Pancreas (tissue), 10 donors: ENCODE measurements around the gene ALKBH2. TPM values are rescaled to one million over a fixed set of nuclear protein-coding genes. Genes with fewer than 3 reads are reported as not detected.
A peak's percentile ranks its signal among the peaks of the same experiment; 100 is the strongest.

Experiments used
- ATAC-seq, 4 donors: fragments of 200-7000 bp; cut with Tn5 transposase; one replicate each; pipeline versions ENCODE4 v1.8.0 to v1.9.1; 2020; ENCODE audit warnings: mild to moderate bottlenecking in 4 of 4, moderate library complexity in 4 of 4
- DNase-seq, 6 donors: peaks; one replicate each; pipeline ENCODE4 v3.0.0-alpha.2; 2020
- FAIRE-seq: peaks from 2 replicates; lab custom pipeline; 2012; peaks lifted over from hg19 to GRCh38; lab: Jason Lieb, UNC
- H3K27ac ChIP-seq, 4 donors: fragments of 200-600 bp; sonication (generic); 1 replicate in 3 of 4; 2 replicates in 1 of 4; pipeline versions ENCODE4 v1.5.0 to v1.8.0; 2020
- H3K27me3 ChIP-seq, 4 donors: fragments of 200-600 bp; one replicate each; pipeline ENCODE4 v1.8.0; 2021
- H3K36me3 ChIP-seq, 3 donors: fragments of 200-600 bp; sonication (generic) in 1 of 3; one replicate each; pipeline versions ENCODE4 v1.5.0 to v1.8.0; 2020 to 2021
- H3K4me1 ChIP-seq, 3 donors: fragments of 200-600 bp; one replicate each; pipeline ENCODE4 v1.8.0; 2021
- H3K4me3 ChIP-seq, 4 donors: fragments of 200-600 bp; sonication (generic) in 2 of 4; one replicate each; pipeline versions ENCODE4 v1.5.0 to v1.8.0; 2020 to 2021
- H3K9me3 ChIP-seq, 4 donors: fragments of 200-600 bp; one replicate each; pipeline ENCODE4 v1.8.0; 2021
- WGBS, 2 donors: extraction: QIAGEN DNeasy Blood & Tissue Kit; methylation state at CpG; one replicate each; pipeline ENCODE4 v1.1.7; 2013; 5-methylcytosine and 5-hydroxymethylcytosine counted together
- intact Hi-C, 3 donors: fragments of 100-400 bp; cut with DNase I; formaldehyde crosslinking; loops; one replicate each; pipeline versions ENCODE4 v1.11.1 to v1.14.2; 2022
- polyA plus RNA-seq, 2 donors: library from polyadenylated mRNA; stranded (reverse); fragments of 200-250 nt; gene quantifications; one replicate each; pipeline ENCODE4 v1.2.3, GENCODE V29; 2013
- total RNA-seq, 6 donors: library from RNA; stranded (reverse); fragmentation: NEBNext Ultra II Directional in 4 of 6; extraction: Animal tissue kit (Norgen Biotek cat#: 25700) in 4 of 6; gene quantifications; one replicate each; pipeline versions ENCODE4 v1.2.1 to v1.2.4, GENCODE V29; 2021 to 2023
- TF ChIP-seq, protein P1 (sequence below), 4 donors: fragments of 200-600 bp; sonication (generic) in 3 of 4; IDR thresholded peaks; one replicate each; pipeline versions ENCODE4 v1.5.0 to v1.8.0; 2021; ENCODE audit warnings: antibody characterized with exemption in 4 of 4
- donor health status: healthy with polysubstance abuse.
- donor health status: DM: no; HTN: no; CAD: no; lungs with moderate emphysema.
- donor health status: DM: no; HTN: no; CAD: no.
- donor health status: control.
- donor health status: control.
- donor health status: Bipolar disorder and iron deficiency.
- donor health status: DM: yes; HTN: yes; CAD: no.
- donor health status: DM: no; HTN: no; CAD: no.
- donor health status: DM: no; HTN: no; CAD: no.
- donor health status: DM: yes; HTN: yes; CAD: no.

ALKBH2 gene
- total and polyA plus RNA-seq, 8 donors: 4.3 to 22.9 (median 8.4) TPM

DNA sequence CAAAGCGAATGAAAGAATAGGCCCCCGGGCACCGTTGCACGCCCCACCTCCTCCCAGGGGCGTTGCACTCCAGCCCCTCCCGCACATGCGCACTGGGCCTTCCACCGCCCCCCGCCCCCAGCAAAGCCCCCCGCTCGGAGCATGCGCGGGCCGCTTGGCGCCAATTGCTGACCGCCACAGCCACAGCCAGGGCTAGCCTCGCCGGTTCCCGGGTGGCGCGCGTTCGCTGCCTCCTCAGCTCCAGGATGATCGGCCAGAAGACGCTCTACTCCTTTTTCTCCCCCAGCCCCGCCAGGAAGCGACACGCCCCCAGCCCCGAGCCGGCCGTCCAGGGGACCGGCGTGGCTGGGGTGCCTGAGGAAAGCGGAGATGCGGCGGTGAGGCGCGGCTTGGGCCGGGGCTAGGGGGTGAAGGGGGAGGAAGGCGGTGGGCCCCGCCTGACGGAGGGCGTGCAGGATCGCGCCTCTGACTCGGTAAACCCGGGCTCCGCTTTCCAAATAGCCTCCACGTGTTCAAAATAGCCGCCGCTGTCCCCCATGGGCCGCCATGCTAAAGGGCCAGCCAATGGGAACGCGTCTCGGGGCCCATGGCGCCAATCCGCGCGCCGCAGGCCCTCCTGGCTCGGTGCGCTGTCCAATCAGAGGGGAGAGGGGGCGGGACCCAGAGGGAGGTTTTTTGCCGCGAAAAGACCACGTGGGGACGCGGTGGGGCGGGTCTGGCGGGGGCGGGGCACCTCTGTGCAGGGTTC lies 4.3 kb upstream of the ALKBH2 start, which contains the start of gene UNG:
UNG (plus strand) TSS at position 163 of the 748 bp plus-strand sequence; CDS start at position 246, 83 bp downstream.
- peaks cover 9 to 17% (median 10%) of the 10 kb centered on the region in 3 donors for H3K4me1 ChIP-seq
- peak within 1 kb of the TSS; percentile 61 to 99 (median 79) for H3K4me3 ChIP-seq
- TF ChIP-seq, protein P1, sequence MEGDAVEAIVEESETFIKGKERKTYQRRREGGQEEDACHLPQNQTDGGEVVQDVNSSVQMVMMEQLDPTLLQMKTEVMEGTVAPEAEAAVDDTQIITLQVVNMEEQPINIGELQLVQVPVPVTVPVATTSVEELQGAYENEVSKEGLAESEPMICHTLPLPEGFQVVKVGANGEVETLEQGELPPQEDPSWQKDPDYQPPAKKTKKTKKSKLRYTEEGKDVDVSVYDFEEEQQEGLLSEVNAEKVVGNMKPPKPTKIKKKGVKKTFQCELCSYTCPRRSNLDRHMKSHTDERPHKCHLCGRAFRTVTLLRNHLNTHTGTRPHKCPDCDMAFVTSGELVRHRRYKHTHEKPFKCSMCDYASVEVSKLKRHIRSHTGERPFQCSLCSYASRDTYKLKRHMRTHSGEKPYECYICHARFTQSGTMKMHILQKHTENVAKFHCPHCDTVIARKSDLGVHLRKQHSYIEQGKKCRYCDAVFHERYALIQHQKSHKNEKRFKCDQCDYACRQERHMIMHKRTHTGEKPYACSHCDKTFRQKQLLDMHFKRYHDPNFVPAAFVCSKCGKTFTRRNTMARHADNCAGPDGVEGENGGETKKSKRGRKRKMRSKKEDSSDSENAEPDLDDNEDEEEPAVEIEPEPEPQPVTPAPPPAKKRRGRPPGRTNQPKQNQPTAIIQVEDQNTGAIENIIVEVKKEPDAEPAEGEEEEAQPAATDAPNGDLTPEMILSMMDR (IDR thresholded peaks at IDR 0.05): no peak
- H3K27ac ChIP-seq: peak within 1 kb of the TSS; percentile 36 to 86 (median 71)
- DNase-seq (peak; percentile 96 to 98 (median 97)), FAIRE-seq (no peak), ATAC-seq (peak; percentile 93 to 96 (median 94))
- peaks cover 0 to 10% (median 0%) of the 10 kb centered on the region in 3 donors for H3K36me3 ChIP-seq
- no peaks in the 10 kb centered on the region for H3K27me3 ChIP-seq
- WGBS, 2 donors: 1 to 2% methylated on average over 68 to 71 of the region's 71 CpGs
- intact Hi-C loops: loop anchor here in 1 of 3 donors (10.0 kb wide), 1 partner anchor 213 kb away; the partner anchor contains the start of gene DAO
- H3K9me3 ChIP-seq: no peaks in the 10 kb centered on the region

DNA sequence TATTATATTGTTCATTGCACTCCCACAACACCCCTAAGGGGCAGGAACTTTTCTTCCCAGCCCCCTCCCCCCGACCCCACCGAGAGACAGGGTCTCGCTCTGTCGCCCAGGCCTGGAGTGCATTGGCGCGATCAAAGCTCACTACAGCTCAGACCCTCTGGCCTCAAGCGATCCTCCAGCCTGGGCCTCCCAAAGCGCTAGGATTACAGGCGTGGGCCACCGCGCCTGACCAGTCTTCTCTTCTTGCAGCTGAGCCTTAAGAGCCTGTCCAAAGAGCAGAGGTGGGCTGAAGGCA lies 3.8 kb upstream of the ALKBH2 start:
- no peak for FAIRE-seq
- TF ChIP-seq, protein P1 (IDR thresholded peaks at IDR 0.05): no peak
- no peak for DNase-seq
- H3K9me3 ChIP-seq: no peaks in the 10 kb centered on the region
- H3K27me3 ChIP-seq: no peaks in the 10 kb centered on the region
- WGBS, 2 donors: 31 to 35% methylated on average over 11 of the region's 11 CpGs
- no peak for ATAC-seq
- H3K27ac ChIP-seq: no peak overlapping the region
- peaks cover 12 to 23% (median 15%) of the 10 kb centered on the region in 3 donors for H3K4me1 ChIP-seq
- intact Hi-C loops: loop anchor here in 1 of 3 donors (10.0 kb wide), 1 partner anchor 212 kb away; the partner anchor contains the start of gene DAO
- H3K36me3 ChIP-seq: peaks cover 0 to 5% (median 0%) of the 10 kb centered on the region in 3 donors
- peak overlapping the region in 1 of 4 donors; percentile 96 for H3K4me3 ChIP-seq

DNA sequence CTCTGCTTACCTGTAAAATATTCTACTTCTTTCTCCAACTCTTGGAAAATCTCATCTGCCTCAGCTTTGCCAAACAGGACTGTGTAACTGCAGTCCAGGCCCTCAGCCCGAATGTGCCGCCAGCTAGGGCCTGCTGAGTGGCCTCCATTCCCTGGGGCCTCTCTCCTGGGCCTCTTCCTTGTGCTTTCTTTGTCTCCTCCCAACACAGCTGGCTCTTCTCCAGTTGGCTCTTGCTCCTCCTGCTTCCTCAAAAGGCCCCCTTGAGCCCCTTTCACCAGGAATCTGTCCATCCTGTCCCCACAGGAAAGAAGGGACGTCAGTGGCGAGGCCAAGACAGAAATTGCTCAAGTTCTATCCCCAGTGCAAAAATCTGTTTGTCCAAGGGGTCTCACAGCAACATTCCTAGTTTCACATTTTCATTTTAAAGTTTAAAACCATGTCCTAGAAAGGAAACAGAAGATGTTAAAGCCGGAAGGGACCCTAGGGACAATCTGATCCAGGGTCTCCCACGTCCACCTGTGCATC lies 713 bp downstream of the ALKBH2 start:
- no peak for ATAC-seq
- TF ChIP-seq, protein P1 (IDR thresholded peaks at IDR 0.05): no peak
- no peak for FAIRE-seq
- H3K9me3 ChIP-seq: no peaks in the 10 kb centered on the region
- intact Hi-C loops: loop anchor here in 2 of 3 donors (5.0 to 10.0 kb wide), 2 partner anchors 208 to 210 kb away; partner anchors contain the start of gene DAO (in 2 of the 2)
- DNase-seq: no peak
- H3K4me1 ChIP-seq: peaks cover 10 to 17% (median 17%) of the 10 kb centered on the region in 3 donors
- H3K27me3 ChIP-seq: no peaks in the 10 kb centered on the region
- peaks cover 0 to 11% (median 8%) of the 10 kb centered on the region in 3 donors for H3K36me3 ChIP-seq
- 62 to 66% methylated on average over 6 of the region's 6 CpGs for WGBS, 2 donors
- H3K27ac ChIP-seq: no peak overlapping the region
- peak overlapping the region; percentile 26 to 51 (median 43) for H3K4me3 ChIP-seq

DNA sequence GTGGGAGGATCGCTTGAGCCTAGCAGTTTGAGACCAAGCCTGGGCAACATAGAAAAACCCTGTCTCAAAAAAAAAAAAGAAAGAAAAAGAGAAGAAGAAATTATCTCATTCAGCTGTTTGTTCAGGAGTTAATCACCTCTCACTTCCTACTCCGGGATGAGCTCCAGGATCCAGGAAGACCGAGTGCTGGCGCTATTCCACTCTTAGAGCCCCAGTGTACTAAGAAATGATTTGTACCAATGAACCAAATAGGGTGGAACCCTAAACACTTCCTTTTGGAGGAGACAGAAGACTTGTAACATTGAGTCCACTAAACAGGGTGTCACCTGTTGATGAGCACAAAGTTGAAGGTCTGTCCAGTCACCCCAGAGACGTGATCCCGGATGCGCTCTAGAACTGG lies 3.6 kb downstream of the ALKBH2 start:
- Histone ChIP-seq H3K27me3 (no peaks in the 10 kb centered on the region), H3K4me1 (peaks cover 13 to 27% (median 16%) of the 10 kb centered on the region in 3 donors), H3K36me3 (peaks cover 0 to 36% (median 8%) of the 10 kb centered on the region in 3 donors), H3K9me3 (no peaks in the 10 kb centered on the region), H3K27ac (no peak overlapping the region), H3K4me3 (no peak overlapping the region)
- DNase-seq: no peak
- FAIRE-seq: no peak
- intact Hi-C loops: loop anchor here in 2 of 3 donors (5.0 to 10.0 kb wide), 2 partner anchors 205 to 207 kb away; partner anchors contain the start of gene DAO (in 2 of the 2)
- TF ChIP-seq, protein P1 (IDR thresholded peaks at IDR 0.05): no peak
- ATAC-seq: no peak
- WGBS, 2 donors: 85 to 94% methylated on average over 7 of the region's 7 CpGs
